ENCODE measurements around the gene COCH.
A peak's percentile ranks its signal among the peaks of the same experiment; 100 is the strongest.

The COCH gene

GRCh38 chr14:30874120-30874998, at the start of gene COCH:
TSS of gene COCH (plus strand) at chr14:30874559. CDS start at chr14:30874939, 380 bp downstream.
- DNase-seq, result peak; percentile 78

GRCh38 chr14:30826070-30826469, 48.3 kb upstream of the COCH start:
- DNase-seq, result no peak

- DNase-seq, result no peak
Measured at GRCh38 chr14:30829853-30830252, 44.5 kb upstream of the COCH start.

GRCh38 chr14:30834353-30834752, 40.0 kb upstream of the COCH start:
- no peak for DNase-seq

- DNase-seq, result no peak
Measured at GRCh38 chr14:30838351-30838750, 36.0 kb upstream of the COCH start.

GRCh38 chr14:30840086-30840779, 34.1 kb upstream of the COCH start:
- no peak for DNase-seq

GRCh38 chr14:30842431-30842830, 31.9 kb upstream of the COCH start:
- DNase-seq, result no peak

GRCh38 chr14:30848449-30849240, 25.7 kb upstream of the COCH start:
- no peak for DNase-seq

- DNase-seq, result no peak
Measured at GRCh38 chr14:30849354-30849753, 25.0 kb upstream of the COCH start.

- DNase-seq, result no peak
Measured at GRCh38 chr14:30849983-30850382, 24.4 kb upstream of the COCH start.

- DNase-seq, result no peak
Measured at GRCh38 chr14:30853946-30854345, 20.4 kb upstream of the COCH start.

- no peak for DNase-seq
Measured at GRCh38 chr14:30854492-30854891, 19.9 kb upstream of the COCH start.

- no peak for DNase-seq
Measured at GRCh38 chr14:30855345-30856037, 18.9 kb upstream of the COCH start.

- no peak for DNase-seq
Measured at GRCh38 chr14:30861200-30861599, 13.2 kb upstream of the COCH start.

- no peak for DNase-seq
Measured at GRCh38 chr14:30864934-30865333, 9.4 kb upstream of the COCH start.

- DNase-seq, result no peak
Measured at GRCh38 chr14:30868736-30869135, 5.6 kb upstream of the COCH start.

GRCh38 chr14:30869551-30870155, 4.7 kb upstream of the COCH start:
- no peak for DNase-seq

GRCh38 chr14:30872602-30873001, 1.8 kb upstream of the COCH start:
- no peak for DNase-seq

- no peak for DNase-seq
Measured at GRCh38 chr14:30873308-30874119, 845 bp upstream of the COCH start.

GRCh38 chr14:30874999-30875787, 834 bp downstream of the COCH start:
- DNase-seq, result no peak

- no peak for DNase-seq
Measured at GRCh38 chr14:30875788-30876053, 1.4 kb downstream of the COCH start.

All from NCI-H1436 (cell line).